HG03442 (cell line): ENCODE results near the gene PIK3IP1.

Experiments used
- ATAC-seq: cut with Tn5 transposase; IDR thresholded peaks from one replicate; pipeline ENCODE4 v1.9.1; 2021; ENCODE audit warnings: mild to moderate bottlenecking, moderate library complexity; ENCODE audit not compliant: unreplicated experiment

PIK3IP1 gene

DNA sequence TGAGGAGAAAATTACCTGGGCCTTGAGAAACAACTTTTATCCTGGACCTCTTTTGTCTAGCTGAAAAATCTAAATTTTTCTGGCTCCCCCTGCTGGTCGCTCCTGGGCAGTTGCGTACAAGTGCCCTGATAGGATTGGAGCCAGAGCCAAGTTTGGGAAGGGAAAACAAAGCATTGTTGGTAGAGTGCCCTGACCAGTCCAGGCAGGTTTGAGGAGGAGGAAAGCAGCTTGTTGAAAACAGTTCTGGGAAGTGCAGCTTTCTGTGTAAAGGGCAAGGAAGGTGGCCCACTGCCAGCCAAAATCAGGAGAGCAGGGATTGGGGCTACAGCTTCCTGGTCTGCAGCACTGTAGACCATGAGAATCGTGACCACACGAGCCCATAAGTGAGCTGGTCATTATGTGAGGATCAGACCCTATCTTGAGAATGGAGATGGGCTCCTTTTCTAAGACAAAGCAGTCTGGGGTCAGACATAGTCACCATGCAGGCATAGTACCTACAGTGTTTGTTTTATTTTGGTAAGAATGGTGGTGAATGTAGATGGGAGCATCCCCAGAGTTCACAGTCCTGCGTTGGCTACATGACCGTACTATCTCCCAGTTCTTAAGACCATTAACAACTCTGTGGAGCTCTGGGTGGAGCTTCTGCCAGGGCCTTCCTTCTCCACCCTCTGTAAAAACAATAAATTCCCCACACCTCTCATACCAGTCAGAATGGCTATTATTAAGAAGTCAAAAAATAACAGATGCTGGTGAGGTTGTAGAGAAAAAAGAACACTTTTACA, 21.3 kb upstream of the PIK3IP1 start:
- ATAC-seq = no peak

DNA sequence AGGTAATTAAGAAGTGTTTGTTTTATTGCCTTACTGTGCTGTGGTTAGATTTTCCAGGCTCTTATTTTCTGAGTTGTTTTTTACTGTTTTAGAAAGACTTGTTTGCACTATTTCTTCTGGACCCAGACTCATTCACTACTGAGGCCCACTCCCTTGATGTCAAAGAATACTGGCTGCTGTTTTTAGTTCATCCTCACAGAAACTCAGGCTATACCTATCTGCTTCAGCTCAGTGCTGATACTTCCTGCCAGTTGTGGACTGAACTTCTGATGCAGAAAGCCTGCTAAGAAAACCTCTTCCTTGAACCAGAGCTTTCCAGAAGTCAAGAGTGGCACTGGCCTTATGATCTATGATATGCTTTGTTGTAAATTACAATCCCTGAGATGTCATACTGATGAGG, 15.9 kb upstream of the PIK3IP1 start:
- ATAC-seq = no peak

DNA sequence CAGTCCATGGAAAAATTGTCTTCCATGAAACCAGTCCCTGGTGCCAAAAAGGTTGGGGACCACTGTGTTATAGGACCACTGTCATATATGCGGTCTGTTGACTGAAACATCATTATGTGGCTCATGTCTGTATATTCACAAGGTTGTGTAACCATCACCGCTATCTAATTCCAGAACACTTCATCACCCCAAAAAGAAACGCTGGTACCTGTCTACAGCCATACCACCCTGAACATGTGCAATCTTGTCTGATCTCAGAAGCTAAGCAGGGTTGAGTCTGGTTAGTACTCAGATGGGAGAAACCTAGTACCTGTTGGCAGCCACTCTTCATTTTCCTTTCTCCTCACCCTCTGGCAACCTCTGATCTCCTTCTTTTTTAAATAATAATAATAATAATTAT, 12.9 kb upstream of the PIK3IP1 start:
- ATAC-seq = no peak

- no peak for ATAC-seq
Observed at GRCh38 chr22:31302537-31302936, 10.2 kb upstream of the PIK3IP1 start.

DNA sequence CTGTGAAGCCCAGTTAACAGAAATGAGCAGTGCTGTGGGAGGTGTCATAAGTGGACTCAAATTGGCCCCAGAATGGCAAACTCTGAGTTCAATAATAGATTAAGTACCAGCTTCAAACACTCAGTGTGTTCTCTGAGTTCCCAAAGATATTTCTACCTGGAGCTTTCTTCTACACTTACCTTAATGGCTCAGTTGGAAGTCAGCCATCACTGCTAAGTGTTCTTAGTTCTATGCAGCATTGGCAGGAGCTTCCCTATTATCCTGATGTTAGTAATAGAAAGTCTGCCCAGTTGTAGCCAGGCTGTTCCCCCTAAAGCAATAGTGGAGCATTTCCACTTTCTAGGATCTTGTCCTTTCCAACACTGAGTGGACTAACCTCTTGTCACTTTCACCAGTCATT, 9.7 kb upstream of the PIK3IP1 start:
- no peak for ATAC-seq

DNA sequence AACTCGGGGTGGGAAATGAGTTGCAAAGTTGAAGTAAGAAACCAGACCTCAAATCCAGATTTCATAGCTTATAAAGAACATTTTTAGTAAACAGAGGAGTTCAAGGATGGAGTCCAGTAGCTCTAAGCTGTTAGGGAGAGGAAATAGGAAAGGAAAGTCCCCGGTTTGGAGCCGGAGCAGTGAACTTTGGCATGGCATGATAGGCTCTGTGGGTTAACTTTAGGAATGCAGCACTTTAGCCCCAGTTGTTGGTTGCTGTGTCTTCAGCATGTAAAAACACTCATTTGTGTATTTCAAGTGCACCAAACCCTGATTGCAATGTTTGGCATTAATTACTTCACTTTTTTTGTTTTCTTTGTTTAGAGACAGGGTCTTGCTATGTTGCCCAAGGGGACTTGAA, 8.6 kb upstream of the PIK3IP1 start:
- no peak for ATAC-seq

DNA sequence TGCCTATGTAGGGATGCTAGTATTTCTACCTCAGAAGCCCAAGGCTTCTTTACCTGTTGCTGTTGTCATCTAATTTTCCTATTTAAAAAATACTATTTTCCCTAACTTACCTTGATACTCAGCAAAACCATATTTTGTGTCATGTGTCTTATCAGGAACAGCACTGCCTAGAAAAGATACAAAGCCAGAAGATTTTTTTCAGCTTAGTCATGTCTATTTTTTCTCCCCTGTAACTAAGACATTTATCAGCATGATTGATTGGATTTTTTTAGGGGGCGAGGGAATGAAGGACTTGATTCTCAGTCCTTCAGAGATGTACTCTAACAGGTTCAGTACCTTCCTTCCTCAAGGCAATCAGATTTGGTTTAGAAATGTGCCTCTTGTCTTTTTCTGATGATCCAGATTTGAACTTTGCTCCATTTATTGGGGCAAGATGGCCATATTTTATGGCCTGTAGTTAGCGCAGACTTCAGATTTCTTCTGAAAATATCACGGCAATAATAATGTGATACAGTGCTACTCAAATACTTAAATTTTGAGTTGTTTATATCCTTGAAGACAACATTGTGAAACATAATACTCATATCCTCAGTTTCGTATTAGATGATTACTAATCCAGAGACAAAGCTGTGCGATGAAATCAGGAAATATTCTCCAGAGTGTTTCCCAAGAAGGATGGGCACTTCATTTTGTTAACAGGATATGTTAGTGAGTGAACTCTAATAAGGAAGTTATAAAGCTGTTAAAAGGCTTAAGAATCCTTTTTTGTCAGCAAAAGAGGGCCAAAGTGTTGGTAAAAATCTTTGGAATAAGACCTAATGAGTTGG, 3.8 kb upstream of the PIK3IP1 start:
- no peak for ATAC-seq

- no peak for ATAC-seq
Observed at GRCh38 chr22:31295360-31295759, 3.1 kb upstream of the PIK3IP1 start.

- no peak for ATAC-seq
Observed at GRCh38 chr22:31291481-31292235, 630 bp downstream of the PIK3IP1 start.

GRCh38 chr22:31290494-31291471, 1.5 kb downstream of the PIK3IP1 start:
- peak; percentile 86 for ATAC-seq

GRCh38 chr22:31289344-31289743, 2.9 kb downstream of the PIK3IP1 start:
- no peak for ATAC-seq

DNA sequence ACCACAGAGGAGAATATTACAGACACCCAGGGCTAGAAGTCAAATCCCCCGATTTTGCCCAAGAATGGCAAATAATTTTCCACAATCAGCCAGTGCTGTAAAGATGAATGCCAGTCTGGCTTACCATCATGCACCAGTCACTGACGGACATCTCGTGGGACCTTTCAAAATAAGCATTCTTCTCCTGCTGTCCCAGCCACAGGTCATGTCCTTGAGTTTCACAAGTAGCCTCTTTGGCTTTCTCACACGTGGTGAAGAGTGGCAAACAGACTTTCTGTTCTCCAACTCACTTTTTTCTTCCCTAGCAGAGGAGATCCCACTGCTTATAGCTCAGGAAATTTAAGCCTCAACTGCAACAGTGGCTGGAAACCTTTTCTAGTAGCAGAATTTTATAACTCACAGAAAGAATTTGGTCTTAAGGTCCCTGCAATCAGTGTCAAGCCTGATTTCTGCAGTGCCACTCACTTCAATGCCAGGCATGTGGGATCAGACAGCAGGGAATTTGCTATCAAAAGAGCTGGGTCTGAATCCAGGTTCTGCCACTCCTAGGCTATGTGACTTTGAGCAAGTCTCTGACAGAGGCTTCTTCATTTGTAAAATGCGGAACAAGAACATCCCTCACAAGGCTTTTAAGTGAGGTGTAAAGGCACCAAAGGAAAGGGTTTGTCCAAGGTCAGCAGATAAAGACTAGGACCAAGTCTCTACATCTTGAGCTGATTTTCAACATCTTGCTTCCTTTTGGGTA, 3.6 kb downstream of the PIK3IP1 start:
- no peak for ATAC-seq

GRCh38 chr22:31287818-31288495, 4.3 kb downstream of the PIK3IP1 start:
- no peak for ATAC-seq

DNA sequence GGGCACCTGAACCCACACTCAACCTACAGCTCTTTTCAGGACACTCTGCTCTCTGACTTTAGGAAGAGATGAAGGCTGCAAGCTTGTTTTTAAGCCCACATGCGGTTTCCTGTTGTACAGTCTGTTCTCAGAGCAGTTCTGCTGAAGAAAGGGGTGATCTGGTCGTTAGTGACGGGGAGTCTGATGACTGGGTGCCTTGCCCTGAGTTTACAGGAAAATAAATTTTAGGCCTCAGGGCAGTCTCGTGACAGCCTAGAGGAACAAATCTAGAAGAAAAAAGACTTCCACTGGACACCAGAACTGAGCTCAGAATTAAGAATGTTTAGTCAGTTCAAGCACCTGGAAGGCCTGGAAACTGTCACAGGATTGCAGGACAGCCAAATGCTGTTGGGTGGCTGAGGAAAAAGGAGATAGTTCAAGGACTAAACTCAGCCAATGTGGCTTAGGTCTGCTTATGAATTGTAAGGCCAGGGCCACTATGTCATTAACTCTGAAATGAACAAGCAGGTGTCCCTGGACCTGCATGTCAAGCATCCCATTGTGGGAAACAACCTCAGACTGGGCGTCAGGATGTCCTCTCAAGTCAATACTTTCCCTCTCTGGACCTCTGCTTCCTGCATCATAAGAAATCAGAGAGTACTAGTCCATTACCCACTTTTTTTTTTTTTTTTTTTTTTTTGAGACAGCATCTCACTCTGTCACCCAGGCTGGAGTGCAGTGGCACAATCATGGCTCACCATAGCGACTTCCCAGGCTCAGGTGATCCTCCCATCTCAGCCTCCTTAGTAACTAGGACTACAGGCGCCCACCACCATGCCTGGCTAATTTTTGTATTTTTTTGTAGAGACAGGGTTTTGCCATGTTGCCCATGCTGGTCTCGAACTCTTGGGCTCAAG, 5.7 kb downstream of the PIK3IP1 start:
- ATAC-seq = no peak

DNA sequence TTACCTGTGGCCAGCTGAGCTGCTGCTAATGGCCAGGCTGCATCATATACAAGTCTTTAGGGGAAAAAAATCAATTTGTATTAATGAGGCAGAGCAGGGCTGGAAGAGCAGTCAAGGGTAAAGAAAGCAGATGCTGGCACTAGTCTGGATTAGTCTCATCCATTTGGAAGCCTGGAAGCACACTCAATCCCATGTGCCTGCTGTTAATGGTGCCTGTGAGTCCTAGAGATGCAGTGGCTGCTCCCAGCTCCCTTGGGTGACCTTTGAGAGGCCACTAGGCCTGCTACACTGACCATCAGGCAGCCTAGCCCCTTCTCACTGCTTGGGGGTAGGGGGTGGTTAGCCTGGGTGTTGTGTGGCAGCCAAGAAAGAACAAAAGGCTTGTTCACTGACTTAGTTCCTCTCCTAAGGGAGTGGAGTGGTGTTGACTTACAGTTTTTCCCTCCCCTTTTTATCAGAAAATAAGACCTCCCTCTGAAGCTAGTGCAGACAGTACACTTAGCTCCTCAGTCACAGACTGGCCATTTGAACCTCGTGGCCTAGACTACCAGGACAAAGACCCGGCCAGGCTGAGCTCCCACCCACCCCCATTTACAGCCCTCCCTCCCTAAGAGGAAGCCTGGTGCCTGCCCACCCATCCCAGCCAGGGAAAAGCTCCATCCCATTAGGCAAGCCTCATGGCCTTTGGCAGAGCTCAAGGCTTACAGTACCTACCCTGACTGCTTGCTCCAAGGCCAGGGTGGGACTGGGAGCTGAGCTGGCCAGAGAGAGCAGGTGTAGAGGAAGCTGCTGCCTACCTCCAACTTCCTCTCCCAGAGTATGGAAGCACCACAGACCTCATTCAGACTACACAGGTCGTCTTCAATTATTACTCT, 7.8 kb downstream of the PIK3IP1 start:
- no peak for ATAC-seq

- no peak for ATAC-seq
Observed at GRCh38 chr22:31282748-31283468, 9.4 kb downstream of the PIK3IP1 start.
